Middle frontal gyrus (tissue), 1 donor: ENCODE data around the gene OTX2.

Experiments used
- DNase-seq: peaks from one replicate; pipeline ENCODE4 v3.0.0-alpha.2; 2015; ENCODE audit warnings: low spot score; ENCODE audit errors: extremely low spot score

The OTX2 gene

DNA sequence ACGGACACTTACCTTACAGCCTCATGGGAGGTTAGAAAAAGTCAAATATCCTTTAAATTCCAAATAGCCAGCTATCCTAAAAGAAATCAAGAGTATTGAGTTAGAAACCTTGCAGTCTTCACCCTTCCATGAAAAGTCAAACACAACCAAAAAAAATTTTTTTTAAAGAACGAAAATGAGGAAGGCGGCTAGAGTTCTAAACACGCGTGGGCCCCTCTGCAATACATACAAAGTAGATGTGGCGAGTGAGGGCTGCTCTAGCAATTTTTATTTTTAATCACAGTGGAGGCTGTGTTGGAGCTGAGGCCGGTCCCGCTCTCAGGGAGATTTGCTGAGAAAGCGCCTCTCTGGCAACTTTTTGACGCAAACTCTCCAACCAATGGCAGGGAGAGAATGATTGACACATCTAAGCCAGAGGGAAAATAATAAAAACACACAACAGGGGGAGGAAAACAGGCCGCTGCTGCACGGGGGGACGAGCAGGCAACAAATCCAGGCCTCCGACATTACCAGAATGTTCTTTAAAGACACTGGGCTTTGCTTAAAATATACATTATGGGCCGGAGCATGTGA lies at the start of gene OTX2:
TSS of gene OTX2 (minus strand) at position 333 of the 573 bp plus-strand sequence. CDS start 5,023 bp downstream, outside the sequence.
- no peak for DNase-seq

DNA sequence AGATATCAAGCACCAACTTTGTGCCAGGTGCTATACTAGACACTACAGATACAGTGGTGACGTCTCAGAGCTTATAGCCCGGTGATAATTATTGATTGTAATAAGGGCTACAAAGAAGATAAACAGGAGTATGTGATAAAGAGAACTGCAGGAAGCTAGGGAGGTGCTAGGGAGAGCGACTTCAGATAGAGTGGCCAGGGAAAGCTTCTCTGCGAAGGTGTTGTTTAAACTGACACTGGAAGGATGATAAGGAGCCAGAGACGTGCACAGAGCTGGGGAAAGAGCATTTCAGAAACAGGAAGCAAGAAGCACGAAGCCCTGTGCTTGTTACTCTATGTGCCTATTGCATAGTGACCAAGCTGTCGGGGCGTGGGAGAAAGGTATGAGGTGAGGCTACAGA lies 48.1 kb upstream of the OTX2 start:
- DNase-seq = no peak

DNA sequence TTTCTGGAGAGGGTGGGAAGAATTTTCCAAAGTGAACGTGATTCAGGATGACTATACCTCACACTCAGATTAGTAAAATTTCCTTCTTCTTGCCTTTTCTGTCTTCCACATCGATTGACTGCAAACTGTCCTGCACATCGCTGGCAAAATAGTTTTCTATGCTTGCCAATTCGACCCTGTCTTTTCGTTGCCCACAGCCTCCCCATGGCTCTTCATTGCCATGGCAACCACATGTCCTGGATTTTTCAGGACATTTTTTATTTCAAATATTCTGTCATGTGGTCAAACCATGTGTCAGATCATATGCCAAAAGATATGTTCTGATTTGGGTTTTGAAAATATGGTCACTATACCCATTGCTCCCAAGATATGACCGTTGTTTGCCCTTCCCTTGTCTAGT lies 46.9 kb upstream of the OTX2 start:
- DNase-seq = no peak

DNA sequence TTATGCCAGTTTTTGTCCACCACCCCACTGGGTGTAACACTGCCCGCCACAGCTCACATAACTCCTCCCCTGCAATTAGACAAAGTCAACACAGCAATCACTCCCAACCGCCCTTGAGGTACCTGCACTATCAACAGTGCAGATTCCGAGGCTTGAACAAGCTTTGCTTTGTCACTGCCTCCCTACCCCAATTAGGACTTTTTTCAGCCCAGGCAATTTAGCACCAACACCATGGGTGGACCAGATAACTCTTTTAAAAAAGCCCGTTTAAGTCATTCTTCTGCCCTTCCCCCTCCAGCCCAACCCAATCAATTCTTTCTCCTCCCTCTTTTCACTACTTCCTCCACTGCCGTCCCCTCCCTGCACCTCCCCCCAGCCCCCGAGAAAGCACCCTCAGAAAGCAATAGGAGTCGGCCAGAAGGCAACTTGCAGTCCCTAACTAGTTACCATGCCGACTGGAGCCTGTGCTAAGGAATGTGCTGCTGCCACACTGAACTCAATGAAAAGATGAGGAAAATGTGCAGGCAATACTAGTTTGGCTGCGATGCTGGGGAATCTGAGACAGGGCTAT lies 45.7 kb upstream of the OTX2 start:
- no peak for DNase-seq

DNA sequence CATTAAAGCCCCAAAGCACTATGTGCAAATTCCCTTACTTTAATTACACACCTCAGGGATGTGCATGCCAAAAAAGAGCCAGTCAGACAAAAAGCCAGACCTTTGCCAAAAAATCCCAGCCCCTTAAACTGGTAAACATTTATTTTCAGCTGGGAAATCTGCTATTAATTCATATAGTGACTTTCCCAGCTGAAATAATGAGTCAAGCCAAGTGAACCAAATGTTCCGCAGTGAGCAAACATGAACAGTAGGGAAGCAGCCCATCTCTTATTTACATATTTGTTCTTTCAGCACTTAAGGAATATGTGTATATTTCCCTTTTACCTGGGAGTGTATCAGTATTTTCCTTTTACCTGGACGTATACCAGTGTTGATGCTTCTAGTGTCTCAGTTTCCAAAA lies 44.0 kb upstream of the OTX2 start:
- no peak for DNase-seq

DNA sequence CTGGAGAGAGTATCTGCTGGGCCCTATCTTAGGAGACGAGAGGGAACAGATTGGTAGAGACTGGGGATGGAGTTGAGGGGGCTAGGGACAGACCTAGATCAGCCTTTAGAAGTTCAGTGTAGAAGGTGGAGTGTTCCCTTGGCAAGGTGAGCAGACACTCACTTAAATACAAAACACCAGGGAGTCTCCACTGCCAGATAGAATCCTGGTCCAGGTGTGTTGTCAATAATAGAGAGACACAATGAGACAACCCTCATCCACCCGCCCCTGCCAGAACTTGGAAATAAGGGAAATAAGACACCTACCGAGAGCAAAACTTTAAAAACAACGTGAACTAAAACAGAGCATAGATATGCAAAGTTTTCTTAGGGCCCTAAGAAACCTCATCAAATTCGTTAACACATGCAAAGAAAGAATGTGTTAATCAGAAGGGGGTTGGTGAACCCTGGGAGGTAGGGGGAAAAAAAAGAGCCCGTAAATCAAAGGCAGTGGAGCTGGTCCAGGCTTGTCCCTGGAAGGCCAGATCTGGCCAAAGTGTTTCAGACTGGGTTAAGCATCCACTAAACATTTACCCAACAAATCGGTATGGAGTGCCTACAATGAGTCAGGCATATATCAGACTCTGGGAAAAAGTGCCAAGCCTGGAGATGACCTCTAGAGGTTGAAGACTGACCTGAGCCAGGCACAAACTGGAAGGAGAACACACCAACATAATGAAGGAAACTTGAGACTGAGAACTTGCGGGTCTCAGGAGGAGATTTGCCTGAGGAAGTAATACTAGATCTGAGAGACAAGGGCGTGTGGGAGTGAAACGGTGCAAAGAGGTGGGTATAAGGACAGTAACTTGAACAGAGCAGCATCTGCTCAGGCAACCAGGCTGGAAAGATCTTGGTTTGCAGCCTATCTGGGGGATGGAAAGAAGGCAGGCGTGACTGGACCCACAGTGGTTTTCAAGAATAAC lies 37.0 kb upstream of the OTX2 start:
- no peak for DNase-seq

DNA sequence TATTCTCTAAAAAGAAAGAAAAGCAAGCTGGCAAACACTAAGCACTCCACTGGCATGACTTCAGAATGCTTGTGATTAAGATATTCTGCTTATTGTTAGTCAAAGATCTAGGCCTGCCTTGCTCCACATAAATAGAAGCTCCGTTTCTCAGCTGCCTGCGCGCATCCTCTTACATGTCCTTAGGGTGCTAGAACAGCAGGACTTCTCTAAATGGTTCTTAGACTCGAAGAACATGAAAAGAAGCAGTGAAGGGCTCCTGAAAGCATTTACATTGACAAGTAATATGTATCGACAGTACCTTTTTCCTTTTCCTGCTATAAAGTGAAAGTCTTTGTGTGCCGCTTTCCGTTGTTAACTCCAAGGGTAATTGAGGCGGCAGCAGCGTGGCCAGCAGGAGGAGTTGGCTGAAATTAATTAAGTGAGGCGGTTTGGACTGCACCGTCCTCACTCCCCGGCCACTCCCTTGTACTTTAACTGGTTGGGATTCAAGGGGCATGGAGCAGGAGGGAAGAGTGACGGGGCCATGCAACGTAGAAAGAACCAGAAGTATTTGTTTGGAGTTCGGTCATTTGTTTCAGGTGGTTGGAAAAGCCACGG lies 34.2 kb upstream of the OTX2 start:
- DNase-seq = no peak

DNA sequence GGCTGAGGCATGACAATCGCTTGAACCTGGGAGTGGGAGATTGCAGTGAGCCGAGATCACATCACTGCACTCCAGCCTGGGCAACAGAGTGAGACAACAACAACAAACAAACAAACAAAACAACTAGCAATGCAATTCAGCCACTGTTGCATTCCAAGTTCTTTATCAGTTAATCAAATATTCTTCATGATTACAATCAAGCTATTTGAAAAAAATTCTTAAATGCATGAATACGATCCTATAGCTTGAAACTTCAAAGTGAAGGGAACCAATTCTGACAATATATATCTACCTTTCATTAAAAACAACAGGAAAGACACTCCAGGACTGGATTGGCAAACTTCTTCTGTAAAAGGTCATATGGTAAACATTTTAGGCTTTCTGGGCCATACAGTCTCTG lies 31.3 kb upstream of the OTX2 start:
- DNase-seq = no peak

DNA sequence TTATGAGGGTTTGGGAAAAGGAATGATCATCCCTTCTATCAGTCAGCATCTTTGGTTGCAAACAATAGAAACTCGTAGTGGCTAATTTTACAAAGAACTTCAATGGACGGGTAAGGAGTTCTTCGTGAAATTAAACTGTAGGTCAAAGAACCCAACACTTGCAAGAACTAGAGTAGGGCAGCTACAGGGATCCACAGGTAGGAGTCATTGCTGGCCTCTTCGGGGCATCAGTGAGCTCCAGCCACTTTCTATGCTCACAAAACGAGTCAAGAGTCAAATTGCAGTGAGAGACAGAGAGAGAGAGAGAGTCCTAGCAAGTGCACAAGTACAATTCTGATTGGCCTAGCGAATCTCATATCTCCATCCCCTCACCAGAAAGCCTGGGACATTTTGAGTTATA lies 29.9 kb upstream of the OTX2 start:
- DNase-seq = no peak

DNA sequence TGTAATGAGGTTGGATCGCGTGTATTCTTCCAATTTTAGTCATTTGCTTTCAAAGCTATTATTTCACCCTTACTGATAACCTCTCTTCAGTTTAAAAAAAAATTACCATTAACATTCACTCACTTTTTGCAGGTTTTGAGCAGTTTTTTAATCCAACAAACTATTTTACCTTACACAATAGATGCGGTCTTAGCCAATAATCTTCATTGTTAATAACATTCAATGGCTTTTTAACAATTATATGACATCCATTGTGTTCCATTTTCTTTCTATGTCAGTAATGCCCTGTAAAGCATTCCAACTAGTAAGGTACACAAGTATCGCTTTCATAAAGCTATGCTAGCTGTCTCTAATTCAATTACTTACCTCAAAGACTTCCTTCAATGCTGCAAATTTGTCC lies 18.9 kb upstream of the OTX2 start:
- DNase-seq = no peak

DNA sequence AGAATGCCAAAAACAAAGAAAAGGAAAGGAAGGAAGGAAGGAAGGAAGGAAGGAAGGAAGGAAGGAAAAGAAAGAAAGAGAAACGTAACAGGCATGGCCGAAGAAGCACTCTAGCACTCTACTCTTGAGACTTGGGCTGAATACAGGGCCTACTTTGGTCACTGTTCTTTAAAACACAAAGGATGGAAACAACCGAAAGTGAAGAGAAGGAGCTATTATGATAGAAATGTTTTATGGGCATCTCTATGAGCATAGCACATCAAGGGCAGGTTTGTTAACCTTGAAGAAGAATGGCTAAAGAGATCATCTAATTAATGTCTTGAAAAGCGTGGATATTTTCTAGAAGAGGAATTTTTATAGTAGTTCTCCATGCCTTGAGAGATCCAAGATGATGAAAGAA lies 15.9 kb upstream of the OTX2 start:
- no peak for DNase-seq

DNA sequence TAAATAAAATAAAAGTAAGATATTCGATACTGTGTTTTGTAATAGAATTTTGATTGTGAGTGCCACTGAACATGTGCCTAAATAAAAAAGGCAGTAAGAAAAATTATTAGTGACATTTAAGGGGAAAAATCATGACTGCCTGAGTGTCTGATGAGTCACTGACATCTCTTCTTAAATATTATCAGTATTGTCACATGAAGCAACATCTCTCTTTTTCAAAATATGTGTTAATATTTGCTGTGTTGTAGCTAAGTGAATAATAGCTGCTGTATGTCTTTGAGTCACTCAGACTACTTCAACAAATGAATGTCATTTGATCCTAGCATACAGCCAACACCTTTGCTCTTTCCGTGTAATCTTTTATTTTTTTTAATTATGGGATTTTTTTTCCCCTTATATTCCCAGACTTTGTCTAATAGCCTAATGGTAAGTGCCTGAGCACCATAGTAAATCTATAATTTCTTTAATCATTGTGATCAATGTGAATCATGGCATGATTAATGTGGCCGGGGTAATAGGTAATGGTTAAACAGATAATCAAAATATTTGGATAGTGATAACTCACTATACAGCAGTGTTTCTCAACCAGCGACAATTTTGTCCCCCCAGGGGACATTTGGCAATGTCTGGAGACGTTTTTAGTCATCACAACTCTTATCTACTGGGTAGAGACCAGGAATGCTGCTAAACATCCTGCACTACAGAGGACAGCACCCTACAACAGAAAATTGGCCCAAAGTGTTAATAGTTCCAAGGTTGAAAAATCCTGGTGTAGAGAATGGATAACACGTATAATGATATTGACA lies 11.7 kb upstream of the OTX2 start:
- no peak for DNase-seq

DNA sequence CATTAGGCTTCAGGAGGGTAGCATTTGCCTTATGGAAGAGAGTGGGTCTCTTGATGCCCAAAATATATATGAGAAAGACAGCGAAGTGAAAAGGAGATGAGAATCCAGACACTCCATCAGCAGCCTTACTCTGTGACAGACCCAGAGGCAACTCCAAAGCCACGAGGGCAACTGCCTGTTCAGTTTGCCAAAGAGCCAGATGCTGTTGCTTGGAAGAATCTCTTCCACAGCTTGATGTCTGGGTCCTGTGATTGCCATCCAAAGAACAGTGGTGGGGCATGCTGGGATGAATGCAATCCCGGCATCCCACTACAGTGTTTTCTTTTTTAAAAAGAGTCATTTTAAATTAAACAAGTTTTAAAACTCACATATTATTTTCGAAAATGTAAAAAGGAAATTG lies 10.9 kb upstream of the OTX2 start:
- no peak for DNase-seq

DNA sequence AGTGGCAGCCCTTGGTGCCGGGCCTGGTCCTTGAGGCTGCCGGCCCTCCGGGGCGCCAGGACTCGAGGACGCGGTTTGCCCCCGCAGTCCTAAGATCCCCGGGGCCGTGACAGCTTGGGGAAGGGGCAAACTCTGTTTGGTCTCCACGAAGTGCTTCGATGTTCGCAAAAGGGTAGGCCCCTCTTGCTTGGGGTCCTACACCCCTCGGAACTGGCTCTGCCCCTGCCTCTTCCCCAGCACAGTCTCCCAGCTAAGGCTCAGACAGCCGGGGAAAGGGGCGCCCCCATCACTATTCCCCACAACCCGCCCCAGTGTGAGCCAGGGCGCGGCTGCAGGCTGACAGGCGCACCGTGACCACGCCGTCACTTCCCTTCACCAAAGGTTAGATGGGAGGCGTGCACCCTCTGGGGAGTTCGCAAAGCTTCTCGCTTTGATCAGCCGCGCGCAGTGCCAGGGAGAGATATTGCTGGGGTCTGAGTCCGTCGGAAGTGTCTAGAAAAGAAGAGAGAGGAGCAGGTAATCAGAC lies 7.2 kb upstream of the OTX2 start:
- no peak for DNase-seq

DNA sequence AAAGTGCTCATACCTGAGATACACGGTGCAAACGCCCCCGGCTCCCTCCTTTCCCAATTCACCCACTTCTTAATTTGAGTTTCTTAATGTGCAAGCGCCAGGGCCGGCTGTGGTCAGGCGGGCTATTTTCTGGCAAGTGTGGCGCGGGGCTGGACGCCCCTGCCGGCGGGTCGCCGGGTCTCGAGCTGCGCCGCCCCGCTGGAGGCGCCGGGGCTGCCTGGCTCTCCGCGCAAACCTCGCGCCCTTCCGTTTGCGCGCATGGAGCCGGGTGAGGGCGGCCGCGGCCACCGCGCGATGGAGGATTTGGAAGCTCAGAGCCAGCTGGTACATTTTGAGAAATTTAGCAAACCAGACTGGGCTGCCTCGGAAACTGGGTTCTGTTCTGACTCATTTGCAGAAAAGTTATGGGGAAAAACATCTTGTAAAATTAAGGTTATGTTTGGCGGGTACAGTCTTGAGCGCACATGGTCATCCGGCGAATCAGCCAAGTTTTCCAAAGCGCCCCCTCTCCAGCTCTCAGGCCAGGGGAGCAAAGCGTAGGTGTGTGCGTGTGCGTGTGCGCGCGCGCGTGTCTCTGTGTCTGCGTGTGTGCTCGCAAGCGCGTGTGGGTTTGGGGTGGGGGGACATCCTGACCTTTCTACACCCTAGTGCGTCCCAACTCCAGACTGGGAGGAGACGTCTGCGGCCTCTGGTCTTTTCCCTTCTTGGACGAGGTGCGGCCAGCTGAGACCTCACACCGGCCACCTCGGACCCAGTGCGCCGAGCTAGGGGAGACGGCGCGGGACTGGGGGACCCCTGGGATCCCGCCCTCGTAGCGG lies 6.5 kb upstream of the OTX2 start:
- no peak for DNase-seq

DNA sequence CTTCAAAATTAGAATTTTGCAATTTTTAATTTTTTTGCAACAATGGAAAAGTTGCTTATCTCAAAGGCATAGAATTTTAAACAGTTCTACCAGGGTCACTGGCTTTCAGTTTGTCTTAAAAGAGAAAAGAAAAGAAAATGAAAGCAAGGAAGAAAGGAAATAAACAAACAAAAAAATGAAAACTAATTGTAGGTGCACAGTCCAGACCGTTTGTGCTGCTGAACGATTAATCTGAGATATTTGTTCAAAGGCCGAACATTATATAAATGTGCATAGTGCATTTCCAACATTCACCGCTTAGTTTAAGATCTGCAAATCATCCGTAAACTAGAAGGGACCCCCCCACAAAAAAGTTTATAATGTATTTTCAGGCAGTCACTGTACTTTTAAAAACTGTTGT lies 5.5 kb upstream of the OTX2 start:
- DNase-seq = no peak

DNA sequence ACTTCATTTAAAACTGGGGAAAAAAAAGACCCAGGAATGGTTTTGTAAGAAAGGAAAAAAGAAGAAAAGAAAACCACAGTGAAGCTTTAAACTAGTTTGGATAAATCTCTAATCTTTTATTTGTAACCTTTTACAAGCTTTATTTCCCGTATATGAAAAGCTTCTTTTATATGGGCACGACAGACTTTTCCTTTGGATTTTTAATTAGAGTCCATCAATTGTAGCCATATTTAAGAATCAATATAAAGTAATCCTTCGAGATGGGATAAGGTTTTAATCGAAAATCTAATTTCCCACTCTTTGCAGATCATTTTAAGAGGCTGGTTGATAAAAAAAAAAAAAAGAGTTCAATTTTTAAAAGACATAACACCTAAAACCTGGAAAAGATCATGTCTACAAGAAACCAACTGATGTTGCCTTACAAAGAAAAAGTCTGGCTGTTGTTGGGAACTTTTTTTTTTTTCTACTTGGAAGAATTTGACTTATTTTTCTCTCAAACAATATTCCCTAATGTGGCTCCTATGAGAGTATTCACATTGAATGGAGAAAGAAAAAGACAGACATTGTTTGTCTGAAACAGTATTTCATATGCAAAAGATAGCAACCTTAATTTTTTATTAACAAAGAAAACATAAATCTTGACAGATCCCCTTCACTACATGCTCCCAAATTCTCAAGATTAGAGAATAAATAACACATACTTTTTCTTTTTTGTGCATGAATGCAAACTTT lies 4.9 kb upstream of the OTX2 start:
- DNase-seq = no peak

DNA sequence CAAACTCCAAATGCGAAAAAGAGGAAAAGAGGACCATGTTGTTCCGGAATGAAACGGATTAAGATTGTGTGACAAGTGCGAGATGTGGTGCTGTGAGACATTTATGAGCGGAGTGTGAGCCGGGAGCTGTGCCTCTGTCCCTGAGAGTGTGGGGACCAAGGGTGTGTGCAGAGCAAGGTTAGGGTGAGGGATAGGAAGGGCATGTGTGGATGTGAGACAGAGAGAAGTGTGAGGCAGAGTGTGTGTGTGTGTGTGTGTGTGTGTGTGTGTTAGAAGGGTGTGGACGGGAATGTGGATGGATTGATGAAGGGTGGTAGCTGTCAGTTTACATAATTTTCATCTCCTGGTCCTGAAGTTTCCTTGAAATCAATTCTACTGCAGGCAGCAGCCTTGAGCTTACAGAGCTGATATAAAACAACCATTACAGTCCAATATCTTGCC lies 4.3 kb upstream of the OTX2 start:
- no peak for DNase-seq

DNA sequence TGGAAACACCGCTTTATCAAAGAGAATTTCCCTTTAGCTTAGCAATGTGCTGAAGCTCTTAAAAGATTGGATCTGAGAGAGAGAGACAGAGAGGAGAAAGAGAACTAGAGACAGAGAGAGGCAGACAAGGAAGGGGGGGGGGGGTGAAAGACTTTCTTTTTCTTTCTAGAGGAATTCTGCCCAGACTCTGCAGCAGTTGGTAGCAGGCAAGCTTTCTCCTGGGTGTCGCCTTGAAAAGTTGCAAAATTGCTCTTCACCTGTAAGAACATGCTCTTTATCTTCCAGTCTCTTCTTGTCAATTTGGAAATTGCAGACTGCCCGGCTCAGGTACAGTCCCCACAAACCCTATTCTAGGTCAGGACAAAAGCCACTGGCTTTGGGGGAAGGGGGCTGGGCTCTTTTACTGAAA lies 2.9 kb upstream of the OTX2 start:
- no peak for DNase-seq
